Endothelial cell of umbilical vein (primary cell): ENCODE results near the gene PNKD. TPM values are rescaled to one million over a fixed set of nuclear protein-coding genes. Genes with fewer than 3 reads are reported as not detected.

Source experiments
- BruUV-seq: library from RNA; stranded (reverse); fragments of 400-500 nt; replicated peaks from 2 replicates; lab custom pipeline; 2021; lab: Mats Ljungman, UMichigan
- CTCF ChIA-PET: fragments of 300-600, 350-600 bp; sonication (Branson Sonifier 250); formaldehyde crosslinking; loops from one replicate; lab custom pipeline; 2021; ENCODE audit warnings: antibody characterized with exemption, inconsistent platforms; lab: Charles Lee
- POLR2A ChIA-PET: fragments of 300-600, 350-600 bp; sonication (Branson Sonifier 250); formaldehyde crosslinking; loops from one replicate; lab custom pipeline; 2021; ENCODE audit warnings: antibody characterized with exemption, inconsistent platforms; lab: Charles Lee
- DNase-seq: peaks from one replicate; pipeline ENCODE4 v3.0.0-alpha.2; 2011; ENCODE audit warnings: low read depth, low spot score
- FAIRE-seq: peaks from 2 replicates; lab custom pipeline; 2011; peaks lifted over from hg19 to GRCh38; lab: Jason Lieb, UNC
- H2AFZ ChIP-seq: 2 replicates; pipeline ENCODE4 v1.6.0; 2012; ENCODE audit warnings: low read depth, low read length, control low read depth, inconsistent platforms
- H3K27ac ChIP-seq: 2 replicates; pipeline ENCODE4 v1.5.1; 2011; ENCODE audit warnings: low read depth, mild to moderate bottlenecking, control low read depth, low read length, moderate library complexity; ENCODE audit not compliant: insufficient read depth
- H3K27me3 ChIP-seq, 2 experiments: 2 replicates each; pipeline versions ENCODE4 v1.6.0 to v1.6.1; 2011; ENCODE audit warnings: low read length in 2 of 2, mixed read lengths in 1 of 2; ENCODE audit not compliant: control insufficient read depth in 2 of 2, insufficient read depth in 2 of 2
- H3K36me3 ChIP-seq, 2 experiments: 2 replicates in 1 of 2; 3 replicates in 1 of 2; pipeline ENCODE4 v1.5.1; 2011; ENCODE audit warnings: low read length in 2 of 2, mild to moderate bottlenecking in 1 of 2, moderate library complexity in 1 of 2; ENCODE audit not compliant: control insufficient read depth in 2 of 2, insufficient read depth in 2 of 2; ENCODE audit errors: extremely low read depth in 1 of 2
- H3K4me1 ChIP-seq: 3 replicates; pipeline ENCODE4 v1.5.1; 2011; ENCODE audit warnings: mild to moderate bottlenecking, low read length; ENCODE audit not compliant: control insufficient read depth, insufficient read depth; ENCODE audit errors: extremely low read depth
- H3K4me2 ChIP-seq: 2 replicates; pipeline ENCODE4 v1.6.1; 2011; ENCODE audit warnings: low read length, control low read depth, mixed read lengths; ENCODE audit not compliant: insufficient read depth
- H3K4me3 ChIP-seq, 3 experiments: fragments of 200-600 bp in 1 of 3; sonication (generic), shearing (Covaris generic) in 1 of 3; replicated peaks in 1 of 3; 2 replicates each; pipeline ENCODE4 v1.5.1; 2011 to 2016; ENCODE audit warnings: control low read depth in 3 of 3, low read length in 3 of 3, mild to moderate bottlenecking in 2 of 3, inconsistent platforms in 1 of 3, low read depth in 1 of 3, moderate library complexity in 1 of 3; ENCODE audit not compliant: insufficient read depth in 1 of 3
- H3K79me2 ChIP-seq: 2 replicates; pipeline ENCODE4 v1.6.0; 2012; ENCODE audit warnings: low read length, inconsistent platforms; ENCODE audit not compliant: control insufficient read depth, insufficient read depth
- H3K9ac ChIP-seq: replicated peaks from 2 replicates; pipeline ENCODE3; 2011; ENCODE audit warnings: low read length, control low read depth; ENCODE audit not compliant: insufficient read depth; ENCODE audit errors: extremely low read depth
- H3K9me1 ChIP-seq: replicated peaks from 3 replicates; pipeline ENCODE4 v1.6.0; 2011; ENCODE audit warnings: mild to moderate bottlenecking, low read length; ENCODE audit not compliant: control insufficient read depth, insufficient read depth; ENCODE audit errors: extremely low read depth
- H3K9me3 ChIP-seq: replicated peaks from 2 replicates; pipeline ENCODE4 v1.5.1; 2012; ENCODE audit warnings: low read length, inconsistent platforms; ENCODE audit not compliant: control insufficient read depth, insufficient read depth
- H4K20me1 ChIP-seq: replicated peaks from 2 replicates; pipeline ENCODE3; 2011; ENCODE audit warnings: mild to moderate bottlenecking, low read length; ENCODE audit not compliant: control insufficient read depth, insufficient read depth; ENCODE audit errors: extremely low read depth
- CTCF ChIP-seq, 2 donors: IDR thresholded peaks; 1 replicate in 1 of 2; 2 replicates in 1 of 2; pipeline ENCODE4 v1.5.1; 2011; ENCODE audit warnings: low read length in 2 of 2, mild to moderate bottlenecking in 2 of 2, moderate library complexity in 2 of 2, control low read depth in 1 of 2, inconsistent platforms in 1 of 2, low read depth in 1 of 2; ENCODE audit not compliant: insufficient read depth in 1 of 2; ENCODE audit errors: extremely low read depth in 1 of 2
- JUN ChIP-seq: IDR thresholded peaks from 2 replicates; pipeline ENCODE4 v1.6.1; 2011; ENCODE audit warnings: borderline replicate concordance, low read depth; ENCODE audit not compliant: insufficient read length, insufficient read depth
- MAX ChIP-seq: IDR thresholded peaks from 2 replicates; pipeline ENCODE4 v1.6.1; 2011; ENCODE audit not compliant: insufficient read depth, insufficient read length
- MYC ChIP-seq: IDR thresholded peaks from one replicate; pipeline ENCODE4 v1.6.1; 2011; ENCODE audit warnings: mild to moderate bottlenecking, low read depth, low read length
- POLR2A ChIP-seq: IDR thresholded peaks from 2 replicates; pipeline ENCODE4 v1.6.1; 2012; ENCODE audit warnings: low read depth, mild to moderate bottlenecking, control low read depth, low read length
- POLR2AphosphoS5 ChIP-seq: IDR thresholded peaks from 2 replicates; pipeline ENCODE4 v1.6.1; 2012; ENCODE audit warnings: low read depth, mild to moderate bottlenecking, control low read depth, low read length, moderate library complexity; ENCODE audit not compliant: insufficient read depth
- dilution Hi-C: fragments of 300-500 bp; cut with MboI; formaldehyde crosslinking; loops from one replicate; pipeline ENCODE4 v1.15.0; 2019; ENCODE audit warnings: low sequenced_read_pairs; ENCODE audit not compliant: extremely low pct_ligation_motif_present
- intact Hi-C: fragments of 100-400 bp; cut with micrococcal nuclease; formaldehyde crosslinking; loops from one replicate; pipeline ENCODE4 v1.10.0; 2022
- polyA plus RNA-seq, 4 experiments: library from polyadenylated mRNA; depleted of rRNA in 3 of 4; stranded (reverse) in 3 of 4; unstranded in 1 of 4; fragments of >200 nt; gene quantifications; 2 replicates each; pipeline versions ENCODE4 v1.2.1 to v1.2.3, GENCODE V29; 2011 to 2012; ENCODE audit warnings: missing spikeins in 1 of 4
- total RNA-seq: library from RNA; stranded (reverse); gene quantifications from 2 replicates; pipeline ENCODE4 v1.2.3, GENCODE V29; 2021

PNKD gene
- total and polyA plus RNA-seq, 2 donors (not counting 3 experiments of a cell fraction or from before 2014, with no cell fraction given): 56.1 to 88.3 TPM

- no peaks in the 10 kb centered on the region for H3K79me2 ChIP-seq
- no peaks in the 10 kb centered on the region for H3K9me1 ChIP-seq
- no peak overlapping the region for H3K4me2 ChIP-seq
- dilution Hi-C loops: no loop called here
- DNase-seq: no peak
- intact Hi-C loops: no loop called here
- H3K4me3 ChIP-seq: no peak overlapping the region
- no peak for FAIRE-seq
- no peaks in the 10 kb centered on the region for H3K36me3 ChIP-seq
- no peaks in the 10 kb centered on the region for H3K27me3 ChIP-seq
- no peak overlapping the region for H3K9ac ChIP-seq
- no peak overlapping the region for H2AFZ ChIP-seq
- H3K27ac ChIP-seq: no peak overlapping the region
- BruUV-seq: no TSS peak
- POLR2A ChIA-PET: no interaction called here
- CTCF ChIA-PET: no interaction called here
- no peaks in the 10 kb centered on the region for H4K20me1 ChIP-seq
- peaks cover 26% of the 10 kb centered on the region for H3K4me1 ChIP-seq
- no peak for TF ChIP-seq POLR2A
- no peak for TF ChIP-seq POLR2AphosphoS5
- no peak for TF ChIP-seq MYC
- TF ChIP-seq MAX: no peak
- no peak for TF ChIP-seq JUN
- no peak for TF ChIP-seq CTCF (IDR thresholded peaks at IDR 0.05; ENCODE audit: extremely low read depth in 1 of 2, insufficient read depth in 1 of 2, low read depth in 1 of 2, low read length in 2 of 2)
- H3K9me3 ChIP-seq: no peaks in the 10 kb centered on the region
These were observed 47.9 kb downstream of the PNKD start for GRCh38 chr2:218318241-218318640.
